Measurements from ENCODE around the gene KLHL24.
"Not testable (repeated sequence)": the region's sequence is repeated elsewhere in the genome, so short reads cannot be mapped to it uniquely, and the experiment has no call there.

GRCh38 chr3:183640635-183641034 is 5.2 kb downstream of the KLHL24 start:
- TF ChIP-seq EP300, CTCF, POLR2AphosphoS5 (IDR thresholded peaks at IDR 0.05): not testable (repeated sequence)

Data from sigmoid colon (tissue), 4 donors.